GM13977 (cell line): ENCODE measurements around the gene EDN2.

ENCODE experiments used
- DNase-seq: peaks from one replicate; pipeline ENCODE4 v3.0.0; 2012; ENCODE audit warnings: low spot score
- CTCF ChIP-seq: IDR thresholded peaks from 2 replicates; pipeline ENCODE4 v1.5.1; 2012; ENCODE audit warnings: mild to moderate bottlenecking, control low read depth; ENCODE audit not compliant: insufficient read depth; ENCODE audit errors: extremely low read depth, missing control alignments
- in situ Hi-C: fragments of 300-500 bp; cut with MboI; formaldehyde crosslinking; loops from one replicate; pipeline ENCODE4 v1.12.0; 2022; ENCODE audit warnings: low sequenced_read_pairs, low pct_unique_long_range_greater_than_20kb, mixed read lengths, inconsistent platforms; ENCODE audit not compliant: unreplicated experiment

EDN2 gene

GRCh38 chr1:41468122-41468762 is 16.2 kb downstream of the EDN2 start:
- DNase-seq = no peak
- in situ Hi-C loops = no loop called here
- TF ChIP-seq CTCF = no peak

GRCh38 chr1:41467673-41468072 is 16.8 kb downstream of the EDN2 start:
- no peak for DNase-seq
- in situ Hi-C loops = no loop called here
- TF ChIP-seq CTCF = no peak

- DNase-seq = no peak
- TF ChIP-seq CTCF = no peak
- in situ Hi-C loops = no loop called here
These were observed 18.3 kb downstream of the EDN2 start for GRCh38 chr1:41466146-41466545.

GRCh38 chr1:41465741-41466140 is 18.7 kb downstream of the EDN2 start:
- in situ Hi-C loops = no loop called here
- no peak for DNase-seq
- no peak for TF ChIP-seq CTCF

- TF ChIP-seq CTCF = no peak
- in situ Hi-C loops = no loop called here
- DNase-seq = no peak
These were observed 19.6 kb downstream of the EDN2 start for GRCh38 chr1:41464885-41465284.

- no peak for TF ChIP-seq CTCF
- in situ Hi-C loops = no loop called here
These were observed 21.0 kb downstream of the EDN2 start for GRCh38 chr1:41463516-41463915.

GRCh38 chr1:41462680-41463004 is 21.8 kb downstream of the EDN2 start:
- in situ Hi-C loops = no loop called here
- DNase-seq = no peak

More at GRCh38 chr1:41463516-41463915, 21.0 kb downstream of the EDN2 start:
- no peak for DNase-seq

More at GRCh38 chr1:41462680-41463004, 21.8 kb downstream of the EDN2 start:
- no peak for TF ChIP-seq CTCF
